Esophagus muscularis mucosa (tissue), 4 donors: Measurements from ENCODE around the gene MPRIP.

Source experiments
- EP300 ChIP-seq: sonication (generic); formaldehyde crosslinking; IDR thresholded peaks from one replicate; pipeline ENCODE4 v1.6.1; 2017; ENCODE audit warnings: antibody characterized with exemption
- POLR2A ChIP-seq: fragments of 450-650 bp; IDR thresholded peaks from one replicate; pipeline ENCODE4 v1.6.1; 2017; ENCODE audit warnings: antibody characterized with exemption, moderate library complexity, mild to moderate bottlenecking, low read depth
- TF ChIP-seq, protein P1 (sequence below), 3 experiments: fragments of 200-600 bp in 2 of 3; fragments of 450-650 bp in 1 of 3; sonication (generic) in 2 of 3; IDR thresholded peaks; one replicate each; pipeline ENCODE4 v1.5.1; 2017 to 2019; ENCODE audit warnings: antibody characterized with exemption in 3 of 3, mild to moderate bottlenecking in 2 of 3, moderate library complexity in 1 of 3

DNA sequence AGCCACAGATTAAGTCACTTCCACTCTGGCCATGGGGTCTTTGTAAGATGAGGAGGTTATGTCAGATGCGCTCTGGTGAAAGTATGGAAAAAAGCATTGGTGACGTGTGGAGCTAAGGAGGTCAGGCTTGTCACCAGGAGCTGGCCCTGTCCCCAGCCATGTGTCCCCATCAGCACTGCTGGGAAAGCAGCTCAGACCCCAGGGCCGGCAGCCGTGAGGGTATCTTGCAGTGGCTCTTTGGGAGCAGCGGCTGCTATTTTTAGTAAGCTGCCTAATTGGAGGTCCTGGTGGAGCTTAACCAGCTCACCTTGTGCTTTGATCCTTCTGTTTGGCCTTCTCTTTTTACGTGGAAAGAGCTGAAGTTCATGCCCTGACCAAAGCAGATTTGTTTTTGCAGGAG is 60.9 kb downstream of the MPRIP start:
- TF ChIP-seq, protein P1, sequence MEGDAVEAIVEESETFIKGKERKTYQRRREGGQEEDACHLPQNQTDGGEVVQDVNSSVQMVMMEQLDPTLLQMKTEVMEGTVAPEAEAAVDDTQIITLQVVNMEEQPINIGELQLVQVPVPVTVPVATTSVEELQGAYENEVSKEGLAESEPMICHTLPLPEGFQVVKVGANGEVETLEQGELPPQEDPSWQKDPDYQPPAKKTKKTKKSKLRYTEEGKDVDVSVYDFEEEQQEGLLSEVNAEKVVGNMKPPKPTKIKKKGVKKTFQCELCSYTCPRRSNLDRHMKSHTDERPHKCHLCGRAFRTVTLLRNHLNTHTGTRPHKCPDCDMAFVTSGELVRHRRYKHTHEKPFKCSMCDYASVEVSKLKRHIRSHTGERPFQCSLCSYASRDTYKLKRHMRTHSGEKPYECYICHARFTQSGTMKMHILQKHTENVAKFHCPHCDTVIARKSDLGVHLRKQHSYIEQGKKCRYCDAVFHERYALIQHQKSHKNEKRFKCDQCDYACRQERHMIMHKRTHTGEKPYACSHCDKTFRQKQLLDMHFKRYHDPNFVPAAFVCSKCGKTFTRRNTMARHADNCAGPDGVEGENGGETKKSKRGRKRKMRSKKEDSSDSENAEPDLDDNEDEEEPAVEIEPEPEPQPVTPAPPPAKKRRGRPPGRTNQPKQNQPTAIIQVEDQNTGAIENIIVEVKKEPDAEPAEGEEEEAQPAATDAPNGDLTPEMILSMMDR (IDR thresholded peaks at IDR 0.05) = no peak
- no peak for TF ChIP-seq POLR2A
- TF ChIP-seq EP300 = no peak
